Pancreas (tissue), 10 donors: ENCODE data around the gene PLA2G3. TPM values are rescaled to one million over a fixed set of nuclear protein-coding genes. Genes with fewer than 3 reads are reported as not detected.

Experiments used
- ATAC-seq, 4 donors: fragments of 200-7000 bp; cut with Tn5 transposase; one replicate each; pipeline versions ENCODE4 v1.8.0 to v1.9.1; 2020; ENCODE audit warnings: mild to moderate bottlenecking in 4 of 4, moderate library complexity in 4 of 4
- DNase-seq, 6 donors: peaks; one replicate each; pipeline ENCODE4 v3.0.0-alpha.2; 2020
- FAIRE-seq: peaks from 2 replicates; lab custom pipeline; 2012; peaks lifted over from hg19 to GRCh38; lab: Jason Lieb, UNC
- H3K27ac ChIP-seq, 4 donors: fragments of 200-600 bp; sonication (generic); 1 replicate in 3 of 4; 2 replicates in 1 of 4; pipeline versions ENCODE4 v1.5.0 to v1.8.0; 2020
- H3K27me3 ChIP-seq, 4 donors: fragments of 200-600 bp; one replicate each; pipeline ENCODE4 v1.8.0; 2021
- H3K36me3 ChIP-seq, 3 donors: fragments of 200-600 bp; sonication (generic) in 1 of 3; one replicate each; pipeline versions ENCODE4 v1.5.0 to v1.8.0; 2020 to 2021
- H3K4me1 ChIP-seq, 3 donors: fragments of 200-600 bp; one replicate each; pipeline ENCODE4 v1.8.0; 2021
- H3K4me3 ChIP-seq, 4 donors: fragments of 200-600 bp; sonication (generic) in 2 of 4; one replicate each; pipeline versions ENCODE4 v1.5.0 to v1.8.0; 2020 to 2021
- H3K9me3 ChIP-seq, 4 donors: fragments of 200-600 bp; one replicate each; pipeline ENCODE4 v1.8.0; 2021
- WGBS, 2 donors: extraction: QIAGEN DNeasy Blood & Tissue Kit; methylation state at CpG; one replicate each; pipeline ENCODE4 v1.1.7; 2013; 5-methylcytosine and 5-hydroxymethylcytosine counted together
- intact Hi-C, 3 donors: fragments of 100-400 bp; cut with DNase I; formaldehyde crosslinking; loops; one replicate each; pipeline versions ENCODE4 v1.11.1 to v1.14.2; 2022
- polyA plus RNA-seq, 2 donors: library from polyadenylated mRNA; stranded (reverse); fragments of 200-250 nt; gene quantifications; one replicate each; pipeline ENCODE4 v1.2.3, GENCODE V29; 2013
- total RNA-seq, 6 donors: library from RNA; stranded (reverse); fragmentation: NEBNext Ultra II Directional in 4 of 6; extraction: Animal tissue kit (Norgen Biotek cat#: 25700) in 4 of 6; gene quantifications; one replicate each; pipeline versions ENCODE4 v1.2.1 to v1.2.4, GENCODE V29; 2021 to 2023
- TF ChIP-seq, protein P1 (sequence below), 4 donors: fragments of 200-600 bp; sonication (generic) in 3 of 4; IDR thresholded peaks; one replicate each; pipeline versions ENCODE4 v1.5.0 to v1.8.0; 2021; ENCODE audit warnings: antibody characterized with exemption in 4 of 4
- donor health status: healthy with polysubstance abuse.
- donor health status: DM: no; HTN: no; CAD: no; lungs with moderate emphysema.
- donor health status: DM: no; HTN: no; CAD: no.
- donor health status: control.
- donor health status: control.
- donor health status: Bipolar disorder and iron deficiency.
- donor health status: DM: yes; HTN: yes; CAD: no.
- donor health status: DM: no; HTN: no; CAD: no.
- donor health status: DM: no; HTN: no; CAD: no.
- donor health status: DM: yes; HTN: yes; CAD: no.

The PLA2G3 gene
- total and polyA plus RNA-seq, 8 donors: 0.02 TPM; not detected in 7

DNA sequence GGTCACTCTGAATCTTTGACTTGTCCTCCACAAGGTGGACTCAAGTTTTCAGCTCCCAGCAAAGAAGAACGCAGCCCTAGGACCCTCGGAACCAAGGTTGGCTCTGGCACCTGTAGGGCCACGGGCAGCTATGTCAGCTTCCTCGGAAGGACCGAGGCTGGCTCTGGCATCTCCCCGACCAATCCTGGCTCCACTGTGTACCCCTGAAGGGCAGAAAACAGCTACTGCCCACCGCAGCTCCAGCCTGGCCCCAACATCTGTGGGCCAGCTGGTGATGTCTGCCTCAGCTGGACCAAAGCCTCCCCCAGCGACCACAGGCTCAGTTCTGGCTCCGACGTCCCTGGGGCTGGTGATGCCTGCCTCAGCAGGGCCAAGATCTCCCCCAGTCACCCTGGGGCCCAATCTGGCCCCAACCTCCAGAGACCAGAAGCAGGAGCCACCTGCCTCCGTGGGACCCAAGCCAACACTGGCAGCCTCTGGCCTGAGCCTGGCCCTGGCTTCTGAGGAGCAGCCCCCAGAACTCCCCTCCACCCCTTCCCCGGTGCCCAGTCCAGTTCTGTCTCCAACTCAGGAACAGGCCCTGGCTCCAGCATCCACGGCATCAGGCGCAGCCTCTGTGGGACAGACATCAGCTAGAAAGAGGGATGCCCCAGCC lies 15.4 kb downstream of the PLA2G3 start:
- no peak for ATAC-seq
- FAIRE-seq: no peak
- no peak overlapping the region for H3K27ac ChIP-seq
- WGBS, 2 donors: 79 to 86% methylated on average over 14 of the region's 14 CpGs
- H3K4me3 ChIP-seq: no peak overlapping the region
- no peaks in the 10 kb centered on the region for H3K36me3 ChIP-seq
- H3K9me3 ChIP-seq: no peaks in the 10 kb centered on the region
- peaks cover 0 to 6% (median 4%) of the 10 kb centered on the region in 3 donors for H3K4me1 ChIP-seq
- intact Hi-C loops: no loop called here
- peak in 1 of 6 donors; percentile 47 for DNase-seq
- H3K27me3 ChIP-seq: no peaks in the 10 kb centered on the region
- TF ChIP-seq, protein P1, sequence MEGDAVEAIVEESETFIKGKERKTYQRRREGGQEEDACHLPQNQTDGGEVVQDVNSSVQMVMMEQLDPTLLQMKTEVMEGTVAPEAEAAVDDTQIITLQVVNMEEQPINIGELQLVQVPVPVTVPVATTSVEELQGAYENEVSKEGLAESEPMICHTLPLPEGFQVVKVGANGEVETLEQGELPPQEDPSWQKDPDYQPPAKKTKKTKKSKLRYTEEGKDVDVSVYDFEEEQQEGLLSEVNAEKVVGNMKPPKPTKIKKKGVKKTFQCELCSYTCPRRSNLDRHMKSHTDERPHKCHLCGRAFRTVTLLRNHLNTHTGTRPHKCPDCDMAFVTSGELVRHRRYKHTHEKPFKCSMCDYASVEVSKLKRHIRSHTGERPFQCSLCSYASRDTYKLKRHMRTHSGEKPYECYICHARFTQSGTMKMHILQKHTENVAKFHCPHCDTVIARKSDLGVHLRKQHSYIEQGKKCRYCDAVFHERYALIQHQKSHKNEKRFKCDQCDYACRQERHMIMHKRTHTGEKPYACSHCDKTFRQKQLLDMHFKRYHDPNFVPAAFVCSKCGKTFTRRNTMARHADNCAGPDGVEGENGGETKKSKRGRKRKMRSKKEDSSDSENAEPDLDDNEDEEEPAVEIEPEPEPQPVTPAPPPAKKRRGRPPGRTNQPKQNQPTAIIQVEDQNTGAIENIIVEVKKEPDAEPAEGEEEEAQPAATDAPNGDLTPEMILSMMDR (IDR thresholded peaks at IDR 0.05): no peak

DNA sequence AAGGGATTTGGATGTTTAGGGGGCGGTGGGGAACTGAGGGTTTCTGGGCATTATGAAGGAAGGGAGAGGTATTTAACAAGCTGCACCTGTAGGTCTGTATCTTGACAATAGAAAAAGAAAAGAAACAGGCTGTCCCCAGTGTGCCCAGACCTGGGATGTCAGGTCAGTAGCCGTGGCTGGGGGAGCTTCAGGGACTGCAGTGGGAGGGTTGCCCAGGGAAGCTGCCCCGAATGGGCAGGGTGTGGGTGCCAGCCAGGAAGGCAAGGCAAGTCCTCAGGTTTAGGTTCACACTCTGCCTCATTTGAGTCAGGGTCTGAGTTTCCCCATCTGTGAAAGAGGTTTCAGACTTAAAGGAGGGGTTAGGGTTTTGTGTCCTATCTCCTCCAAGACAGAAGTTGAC lies 16.0 kb downstream of the PLA2G3 start:
- Histone ChIP-seq H3K27ac (no peak overlapping the region), H3K36me3 (no peaks in the 10 kb centered on the region), H3K27me3 (no peaks in the 10 kb centered on the region), H3K4me3 (no peak overlapping the region), H3K9me3 (no peaks in the 10 kb centered on the region), H3K4me1 (peaks cover 0 to 6% (median 4%) of the 10 kb centered on the region in 3 donors)
- TF ChIP-seq, protein P1 (IDR thresholded peaks at IDR 0.05): no peak
- FAIRE-seq: no peak
- WGBS, 2 donors: 67 to 76% methylated on average over 3 of the region's 3 CpGs
- ATAC-seq: no peak
- DNase-seq: no peak
- intact Hi-C loops: no loop called here

DNA sequence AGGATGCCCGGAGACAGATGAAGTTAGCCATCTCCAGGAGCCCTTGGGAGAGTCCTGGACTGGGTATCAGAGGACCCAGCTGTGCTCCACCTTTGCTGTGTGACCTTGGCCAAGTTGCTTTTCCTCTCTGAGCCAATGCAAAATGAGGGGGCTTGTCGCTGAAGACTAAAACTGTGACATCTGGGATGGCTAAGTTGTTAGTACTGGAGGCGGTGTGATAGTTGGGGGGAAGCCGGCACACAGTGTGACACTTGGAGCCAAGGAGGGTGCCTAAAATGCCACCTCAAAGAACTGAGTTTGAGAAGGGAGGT lies 17.1 kb downstream of the PLA2G3 start:
- no peak for DNase-seq
- intact Hi-C loops: no loop called here
- H3K4me3 ChIP-seq: peak overlapping the region; percentile 34 to 65 (median 57)
- H3K9me3 ChIP-seq: no peaks in the 10 kb centered on the region
- WGBS, 2 donors: 34 to 45% methylated on average over 4 of the region's 4 CpGs
- no peaks in the 10 kb centered on the region for H3K36me3 ChIP-seq
- TF ChIP-seq, protein P1 (IDR thresholded peaks at IDR 0.05): no peak
- H3K27me3 ChIP-seq: no peaks in the 10 kb centered on the region
- peak; percentile 30 to 53 (median 41) for ATAC-seq
- H3K27ac ChIP-seq: no peak overlapping the region
- no peak for FAIRE-seq
- peaks cover 0 to 6% (median 4%) of the 10 kb centered on the region in 3 donors for H3K4me1 ChIP-seq

DNA sequence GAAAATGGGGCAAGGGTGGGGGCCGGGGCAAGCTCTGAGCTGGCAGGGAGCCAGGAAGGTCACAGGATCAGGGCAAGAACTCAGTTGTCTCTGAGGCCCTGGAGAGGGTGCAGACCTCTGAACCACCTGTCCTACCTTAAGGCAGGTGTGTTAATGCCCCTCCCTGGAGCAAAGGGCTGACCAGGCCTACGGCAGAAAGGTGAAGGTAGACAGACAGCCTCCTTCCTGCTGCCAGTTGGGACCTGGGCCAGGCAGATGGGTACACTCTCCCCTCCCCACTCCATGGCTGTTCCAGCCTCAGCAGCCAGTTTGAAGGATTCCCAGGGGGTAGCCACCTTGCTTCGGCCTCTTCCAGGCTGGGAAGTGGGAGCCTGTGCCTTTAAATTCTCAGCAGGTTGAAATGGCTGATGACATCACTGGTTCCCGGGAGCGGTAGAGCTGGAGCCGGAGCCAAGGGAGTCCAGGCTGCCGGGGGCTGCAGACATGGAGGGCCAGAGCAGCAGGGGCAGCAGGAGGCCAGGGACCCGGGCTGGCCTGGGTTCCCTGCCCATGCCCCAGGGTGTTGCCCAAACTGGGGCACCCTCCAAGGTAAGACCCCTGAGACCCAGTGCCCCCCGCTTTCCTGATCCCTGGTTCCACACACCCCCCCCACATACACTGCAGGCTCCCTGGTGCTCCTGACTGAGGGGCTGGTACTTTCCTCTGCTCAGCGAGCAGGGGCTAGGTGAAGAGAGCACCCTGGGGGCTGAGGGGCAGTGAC lies 17.6 kb downstream of the PLA2G3 start, which contains the start of gene INPP5J:
Gene INPP5J (plus strand): TSS at position 435 of the 760 bp plus-strand sequence. CDS start 49 bp downstream, at position 484.
- 3 to 10% methylated on average over 10 of the region's 10 CpGs for WGBS, 2 donors
- DNase-seq (peak; percentile 73 to 85 (median 75)), ATAC-seq (peak; percentile 91 to 96 (median 94))

More for the DNA sequence above, 17.6 kb downstream of the PLA2G3 start, which contains the start of gene INPP5J:
- Histone ChIP-seq H3K27ac (peak within 1 kb of the TSS; percentile 30 to 51 (median 50)), H3K4me1 (peaks cover 0 to 6% (median 4%) of the 10 kb centered on the region in 3 donors), H3K27me3 (no peaks in the 10 kb centered on the region), H3K4me3 (peak within 1 kb of the TSS; percentile 34 to 65 (median 57)), H3K36me3 (no peaks in the 10 kb centered on the region), H3K9me3 (no peaks in the 10 kb centered on the region)
- intact Hi-C loops: no loop called here
- TF ChIP-seq, protein P1 (IDR thresholded peaks at IDR 0.05): no peak
- no peak for FAIRE-seq
